Ovary (tissue), 9 donors: Measurements from ENCODE around the gene ERN1. TPM values are rescaled to one million over a fixed set of nuclear protein-coding genes. Genes with fewer than 3 reads are reported as not detected.

Experiments
- DNase-seq, 5 donors: peaks; one replicate each; pipeline ENCODE4 v3.0.0-alpha.2; 2019 to 2020
- H3K27ac ChIP-seq, 2 donors: fragments of 200-600 bp; one replicate each; pipeline versions ENCODE4 v1.5.1 to v1.8.0; 2019 to 2022
- H3K27me3 ChIP-seq: fragments of 200-600 bp; one replicate; pipeline ENCODE4 v1.8.0; 2022
- H3K36me3 ChIP-seq: fragments of 200-600 bp; sonication (generic); one replicate; pipeline ENCODE4 v1.5.1; 2019
- H3K4me1 ChIP-seq: one replicate; pipeline ENCODE4 v1.8.1; 2013; ENCODE audit warnings: mild to moderate bottlenecking, moderate library complexity; ENCODE audit not compliant: insufficient read depth
- H3K4me3 ChIP-seq: fragments of 200-600 bp; sonication (generic); one replicate; pipeline ENCODE4 v1.5.1; 2017
- H3K9me3 ChIP-seq, 2 donors: fragments of 200-600 bp in 1 of 2; sonication (generic) in 1 of 2; one replicate each; pipeline versions ENCODE4 v1.5.1 to v1.8.1; 2013 to 2019; ENCODE audit warnings: mild to moderate bottlenecking in 1 of 2, moderate library complexity in 1 of 2
- CTCF ChIP-seq, 3 donors: fragments of 450-650 bp in 2 of 3; fragments of 200-600 bp in 1 of 3; IDR thresholded peaks; one replicate each; pipeline versions ENCODE4 v1.5.1 to v1.8.0; 2016 to 2022; ENCODE audit warnings: antibody characterized with exemption in 3 of 3, mild to moderate bottlenecking in 1 of 3
- EP300 ChIP-seq: sonication (generic); formaldehyde crosslinking; IDR thresholded peaks from one replicate; pipeline ENCODE4 v1.6.1; 2017; ENCODE audit warnings: antibody characterized with exemption
- POLR2A ChIP-seq: fragments of 450-650 bp; IDR thresholded peaks from one replicate; pipeline ENCODE4 v1.6.1; 2017; ENCODE audit warnings: antibody characterized with exemption, mild to moderate bottlenecking, moderate library complexity
- WGBS, 3 donors: extraction: QIAGEN DNeasy Blood & Tissue Kit in 1 of 3; methylation state at CpG; one replicate each; pipeline versions ENCODE4 v1.1.5 to v1.1.7; 2013 to 2017; 5-methylcytosine and 5-hydroxymethylcytosine counted together
- intact Hi-C, 4 donors: fragments of 100-400 bp; cut with DNase I; formaldehyde crosslinking; loops; one replicate each; pipeline versions ENCODE4 v1.11.0 to v1.15.1; 2022 to 2023
- polyA plus RNA-seq, 2 donors: library from polyadenylated mRNA; stranded (reverse); fragments of 200-250 nt in 1 of 2; fragments of 350-450 nt in 1 of 2; fragmentation: Illumina TruSeq in 1 of 2; extraction: RNeasy Lipid Tissue Mini Kit (QIAGEN cat#74804) in 1 of 2; gene quantifications; one replicate each; pipeline ENCODE4 v1.2.3, GENCODE V29; 2013 to 2014
- total RNA-seq, 7 donors: library from RNA; depleted of rRNA in 2 of 7; stranded (reverse); fragments of >200 nt in 2 of 7; fragmentation: NEBNext Ultra II Directional in 3 of 7; extraction: Animal tissue kit (Norgen Biotek cat#: 25700) in 3 of 7; gene quantifications; one replicate each; pipeline versions ENCODE4 v1.1.0 to v1.2.4, GENCODE V29; 2016 to 2023
- donor health status: DM: no; HTN: no; CAD: no; lungs with moderate emphysema.
- donor health status: DM: no; HTN: no; CAD: no.
- donor health status: Bipolar disorder and iron deficiency.
- donor health status: DM: yes; HTN: yes; CAD: no.
- donor health status: DM: no; HTN: no; CAD: no.
- donor health status: DM: yes; HTN: yes; CAD: no.

ERN1 gene
- total and polyA plus RNA-seq, 9 donors: 8.1 to 73.4 (median 30.4) TPM

DNA sequence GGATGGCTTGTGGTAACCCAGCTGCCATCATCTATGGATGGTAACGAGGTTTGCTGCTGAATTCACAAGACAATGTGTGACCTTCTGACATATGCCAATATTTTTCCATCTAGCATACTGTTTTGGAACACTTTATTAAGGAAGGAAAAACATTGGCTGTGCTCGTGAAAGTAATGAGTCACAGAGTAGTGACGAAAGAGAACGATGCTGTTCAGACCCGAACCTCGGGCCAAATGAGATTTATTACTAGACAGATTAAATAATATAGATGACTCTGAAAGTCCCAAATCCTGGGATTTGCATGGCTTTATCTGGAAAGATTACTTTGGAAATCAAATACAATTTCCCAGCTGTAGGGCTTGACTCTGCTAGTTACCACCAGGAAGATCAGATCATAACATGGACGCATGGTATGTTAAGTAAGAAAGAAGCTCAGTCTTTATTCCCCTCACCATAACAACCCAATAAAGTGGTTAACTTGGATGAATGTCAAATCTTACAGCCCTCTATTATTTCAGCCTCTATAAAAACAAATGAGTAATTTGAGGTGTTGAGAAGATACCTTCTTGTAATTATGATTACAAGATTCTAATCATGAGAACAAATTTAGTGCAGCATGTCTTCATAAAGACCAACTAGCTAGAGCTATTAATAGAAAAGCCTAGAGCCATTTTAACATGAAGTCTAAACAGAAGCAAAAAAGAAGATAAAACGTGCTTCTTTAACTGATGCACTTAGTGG, 32.6 kb downstream of the ERN1 start:
- H3K27me3 ChIP-seq: no peaks in the 10 kb centered on the region
- DNase-seq: peak in 3 of 5 donors; percentile 13 to 41 (median 40)
- H3K27ac ChIP-seq: peak overlapping the region in 1 of 2 donors; percentile 31
- H3K9me3 ChIP-seq: no peaks in the 10 kb centered on the region
- peaks cover 1% of the 10 kb centered on the region for H3K4me1 ChIP-seq
- TF ChIP-seq EP300 (no peak), CTCF (IDR thresholded peaks at IDR 0.05) (no peak), POLR2A (no peak)
- no peak overlapping the region for H3K4me3 ChIP-seq
- intact Hi-C loops: no loop called here
- H3K36me3 ChIP-seq: no peaks in the 10 kb centered on the region
- 17 to 18% (median 18%) methylated on average over 8 of the region's 8 CpGs for WGBS, 3 donors

DNA sequence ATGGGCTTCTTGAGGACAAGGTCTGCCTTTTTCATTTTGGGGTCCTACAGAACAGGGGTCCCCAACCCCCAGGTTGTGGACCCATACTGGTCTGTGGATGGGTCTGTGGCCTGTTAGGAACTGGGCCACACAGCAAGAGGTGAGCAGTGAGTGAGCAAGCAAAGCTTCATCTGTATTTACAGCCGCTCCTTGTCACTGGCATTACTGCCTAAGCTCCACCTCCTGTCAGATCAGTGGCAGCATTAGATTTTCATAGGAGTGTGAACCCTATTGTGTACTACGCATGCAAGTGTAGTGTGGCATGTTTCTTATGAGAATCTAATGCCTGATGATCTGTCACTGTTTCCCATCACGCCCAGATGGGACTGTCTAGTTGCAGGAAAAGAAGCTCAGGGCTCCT, 33.9 kb downstream of the ERN1 start:
- DNase-seq: no peak
- Histone ChIP-seq H3K4me3 (no peak overlapping the region), H3K27ac (no peak overlapping the region), H3K27me3 (no peaks in the 10 kb centered on the region), H3K36me3 (no peaks in the 10 kb centered on the region), H3K9me3 (no peaks in the 10 kb centered on the region), H3K4me1 (peaks cover 1% of the 10 kb centered on the region)
- intact Hi-C loops: no loop called here
- 97 to 98% (median 98%) methylated on average over 3 of the region's 3 CpGs for WGBS, 3 donors
- TF ChIP-seq EP300 (no peak), POLR2A (no peak), CTCF (IDR thresholded peaks at IDR 0.05) (no peak)

GRCh38 chr17:64095144-64095882, 34.6 kb downstream of the ERN1 start:
- Histone ChIP-seq H3K9me3 (no peaks in the 10 kb centered on the region), H3K4me3 (no peak overlapping the region), H3K36me3 (no peaks in the 10 kb centered on the region), H3K27ac (no peak overlapping the region), H3K4me1 (peaks cover 1% of the 10 kb centered on the region), H3K27me3 (no peaks in the 10 kb centered on the region)
- no peak for DNase-seq
- no peak for TF ChIP-seq CTCF (IDR thresholded peaks at IDR 0.05)
- TF ChIP-seq EP300: no peak
- TF ChIP-seq POLR2A: no peak
- intact Hi-C loops: no loop called here
- 90 to 94% (median 92%) methylated on average over 7 of the region's 7 CpGs for WGBS, 3 donors

DNA sequence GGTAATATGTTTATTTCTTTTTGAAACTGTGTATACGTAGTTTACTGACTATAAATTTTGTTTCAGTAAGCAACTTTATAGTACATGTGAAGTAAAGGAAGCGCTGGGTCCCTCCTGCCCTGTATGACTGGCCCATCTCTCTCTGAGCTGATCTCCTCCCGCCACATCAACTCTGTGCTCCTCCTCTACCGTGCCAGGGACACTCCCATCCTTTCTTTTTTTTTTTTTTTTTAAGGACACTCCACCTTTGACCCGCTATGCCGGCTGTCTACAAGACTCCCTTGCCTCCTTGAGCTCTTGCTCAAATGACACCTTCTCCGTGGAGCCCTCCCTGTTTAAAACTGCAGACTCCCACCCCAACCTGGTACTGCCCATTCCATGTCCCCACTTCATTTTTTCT, 35.5 kb downstream of the ERN1 start:
- no peaks in the 10 kb centered on the region for H3K36me3 ChIP-seq
- intact Hi-C loops: no loop called here
- no peaks in the 10 kb centered on the region for H3K27me3 ChIP-seq
- no peaks in the 10 kb centered on the region for H3K9me3 ChIP-seq
- H3K27ac ChIP-seq: no peak overlapping the region
- WGBS, 3 donors: 90 to 96% (median 93%) methylated on average over 7 of the region's 7 CpGs
- no peak for DNase-seq
- TF ChIP-seq POLR2A (no peak), CTCF (IDR thresholded peaks at IDR 0.05) (no peak), EP300 (no peak)
- H3K4me1 ChIP-seq: peaks cover 1% of the 10 kb centered on the region
- no peak overlapping the region for H3K4me3 ChIP-seq
